Esophagus muscularis mucosa (tissue), 4 donors: ENCODE data around the gene RUNX1. TPM values are rescaled to one million over a fixed set of nuclear protein-coding genes. Genes with fewer than 3 reads are reported as not detected.

Source experiments
- DNase-seq: peaks from one replicate; pipeline ENCODE4 v3.0.0-alpha.2; 2017; ENCODE audit errors: extremely low spot score
- H3K27ac ChIP-seq, 4 donors: fragments of 200-600 bp; sonication (generic); replicated peaks in 1 of 4; 1 replicate in 3 of 4; 2 replicates in 1 of 4; pipeline ENCODE4 v1.5.1; 2016 to 2019; ENCODE audit warnings: mild to moderate bottlenecking in 1 of 4
- H3K27me3 ChIP-seq, 4 donors: fragments of 200-600 bp; sonication (generic); one replicate each; pipeline versions ENCODE4 v1.5.1 to v1.6.0; 2016 to 2019
- H3K36me3 ChIP-seq, 4 donors: fragments of 200-600 bp; sonication (generic); one replicate each; pipeline ENCODE4 v1.5.1; 2016 to 2019
- H3K4me1 ChIP-seq, 4 donors: fragments of 200-600 bp; sonication (generic); one replicate each; pipeline ENCODE4 v1.5.1; 2016 to 2019
- H3K4me3 ChIP-seq, 4 donors: fragments of 200-600 bp; sonication (generic); 1 replicate in 2 of 4; 2 replicates in 2 of 4; pipeline ENCODE4 v1.5.1; 2016 to 2019; ENCODE audit warnings: mild to moderate bottlenecking in 4 of 4, moderate library complexity in 1 of 4
- H3K9me3 ChIP-seq, 4 donors: fragments of 200-600 bp; sonication (generic); 1 replicate in 3 of 4; 2 replicates in 1 of 4; pipeline ENCODE4 v1.5.1; 2016 to 2019
- CTCF ChIP-seq, 3 experiments: fragments of 200-600 bp in 2 of 3; fragments of 450-650 bp in 1 of 3; sonication (generic) in 2 of 3; IDR thresholded peaks; one replicate each; pipeline ENCODE4 v1.5.1; 2017 to 2019; ENCODE audit warnings: antibody characterized with exemption in 3 of 3, mild to moderate bottlenecking in 2 of 3, moderate library complexity in 1 of 3
- EP300 ChIP-seq: sonication (generic); formaldehyde crosslinking; IDR thresholded peaks from one replicate; pipeline ENCODE4 v1.6.1; 2017; ENCODE audit warnings: antibody characterized with exemption
- POLR2A ChIP-seq: fragments of 450-650 bp; IDR thresholded peaks from one replicate; pipeline ENCODE4 v1.6.1; 2017; ENCODE audit warnings: antibody characterized with exemption, moderate library complexity, mild to moderate bottlenecking, low read depth
- POLR2AphosphoS5 ChIP-seq, 2 donors: sonication (generic); formaldehyde crosslinking; IDR thresholded peaks; one replicate each; pipeline ENCODE4 v1.6.1; 2017; ENCODE audit warnings: antibody characterized with exemption in 2 of 2
- WGBS: methylation state at CpG from one replicate; pipeline ENCODE4 v1.1.5; 2018; 5-methylcytosine and 5-hydroxymethylcytosine counted together
- intact Hi-C: fragments of 100-400 bp; cut with DNase I; formaldehyde crosslinking; loops from one replicate; pipeline ENCODE4 v1.15.1; 2023
- total RNA-seq, 4 donors: library from RNA; depleted of rRNA; stranded (reverse); fragments of >200 nt; gene quantifications; one replicate each; pipeline versions ENCODE4 v1.1.0 to v1.2.1, GENCODE V29; 2016

Gene RUNX1
- total RNA-seq, 4 donors from 2014 or later: 3.7 to 10.9 (median 5.6) TPM

GRCh38 chr21:34946916-34947534 is 102.1 kb downstream of the RUNX1 start:
- Histone ChIP-seq H3K4me1 (no peaks in the 10 kb centered on the region), H3K27me3 (peaks cover 0 to 28% (median 0%) of the 10 kb centered on the region in 4 donors), H3K9me3 (no peaks in the 10 kb centered on the region), H3K27ac (no peak overlapping the region), H3K36me3 (no peaks in the 10 kb centered on the region), H3K4me3 (no peak overlapping the region)
- intact Hi-C loops: no loop called here
- 59% methylated on average over 2 of the region's 2 CpGs for WGBS
- TF ChIP-seq POLR2A (no peak), CTCF (IDR thresholded peaks at IDR 0.05) (no peak), POLR2AphosphoS5 (IDR thresholded peaks at IDR 0.05) (no peak), EP300 (no peak)
- no peak for DNase-seq

- no peak for DNase-seq
- Histone ChIP-seq H3K27ac (no peak overlapping the region), H3K27me3 (peaks cover 0 to 28% (median 0%) of the 10 kb centered on the region in 4 donors), H3K4me3 (no peak overlapping the region), H3K4me1 (no peaks in the 10 kb centered on the region), H3K9me3 (no peaks in the 10 kb centered on the region), H3K36me3 (no peaks in the 10 kb centered on the region)
- TF ChIP-seq EP300 (no peak), POLR2A (no peak), CTCF (IDR thresholded peaks at IDR 0.05) (no peak), POLR2AphosphoS5 (IDR thresholded peaks at IDR 0.05) (no peak)
- intact Hi-C loops: no loop called here
- 63% methylated on average over 1 of the region's 1 CpG for WGBS
These were observed 102.7 kb downstream of the RUNX1 start for GRCh38 chr21:34946385-34946840.

- Histone ChIP-seq H3K9me3 (no peaks in the 10 kb centered on the region), H3K27ac (no peak overlapping the region), H3K4me1 (no peaks in the 10 kb centered on the region), H3K36me3 (no peaks in the 10 kb centered on the region), H3K27me3 (peaks cover 0 to 33% (median 0%) of the 10 kb centered on the region in 4 donors), H3K4me3 (no peak overlapping the region)
- intact Hi-C loops: no loop called here
- whole genome bisulfite sequencing: 91% methylated on average over 3 of the region's 3 CpGs
- no peak for TF ChIP-seq POLR2AphosphoS5 (IDR thresholded peaks at IDR 0.05)
- no peak for TF ChIP-seq CTCF (IDR thresholded peaks at IDR 0.05)
- no peak for TF ChIP-seq POLR2A
- TF ChIP-seq EP300: no peak
- DNase-seq: no peak
These were observed 103.8 kb downstream of the RUNX1 start for GRCh38 chr21:34945288-34945687.

GRCh38 chr21:34944015-34944755 is 104.9 kb downstream of the RUNX1 start:
- Histone ChIP-seq H3K27me3 (peaks cover 0 to 30% (median 0%) of the 10 kb centered on the region in 4 donors), H3K9me3 (no peaks in the 10 kb centered on the region), H3K27ac (no peak overlapping the region), H3K4me3 (no peak overlapping the region), H3K36me3 (no peaks in the 10 kb centered on the region), H3K4me1 (no peaks in the 10 kb centered on the region)
- intact Hi-C loops: no loop called here
- TF ChIP-seq EP300 (no peak), POLR2AphosphoS5 (IDR thresholded peaks at IDR 0.05) (no peak), POLR2A (no peak), CTCF (IDR thresholded peaks at IDR 0.05) (no peak)
- no peak for DNase-seq
- 85% methylated on average over 4 of the region's 4 CpGs for WGBS
